Fibroblast of lung (primary cell): Measurements from ENCODE around the gene FKBP4. TPM values are rescaled to one million over a fixed set of nuclear protein-coding genes. Genes with fewer than 3 reads are reported as not detected.

Source experiments
- DNase-seq, 2 donors: peaks; one replicate each; pipeline versions ENCODE4 v3.0.0 to v3.0.0-alpha.2; 2010; ENCODE audit warnings: low read depth in 2 of 2
- H2AFZ ChIP-seq: 2 replicates; pipeline ENCODE4 v1.5.1; 2012; ENCODE audit warnings: low read length, control low read depth, inconsistent platforms
- H3K27ac ChIP-seq: 2 replicates; pipeline ENCODE4 v1.5.1; 2011; ENCODE audit warnings: low read length, control low read depth; ENCODE audit not compliant: insufficient read depth
- H3K27me3 ChIP-seq: 2 replicates; pipeline ENCODE4 v1.5.1; 2011; ENCODE audit warnings: mild to moderate bottlenecking, low read length; ENCODE audit not compliant: control insufficient read depth, insufficient read depth
- H3K36me3 ChIP-seq: 2 replicates; pipeline ENCODE4 v1.5.1; 2011; ENCODE audit warnings: low read length; ENCODE audit not compliant: control insufficient read depth, insufficient read depth
- H3K4me1 ChIP-seq: 2 replicates; pipeline ENCODE4 v1.5.1; 2011; ENCODE audit warnings: low read length; ENCODE audit not compliant: control insufficient read depth, insufficient read depth; ENCODE audit errors: extremely low read depth
- H3K4me2 ChIP-seq: 2 replicates; pipeline ENCODE4 v1.5.1; 2011; ENCODE audit warnings: low read length, control low read depth; ENCODE audit not compliant: insufficient read depth; ENCODE audit errors: extremely low read depth
- H3K4me3 ChIP-seq, 4 experiments: fragments of 200-600 bp in 1 of 4; sonication (generic) in 1 of 4; replicated peaks in 1 of 4; 2 replicates each; pipeline ENCODE4 v1.5.1; 2011 to 2016; ENCODE audit warnings: low read length in 4 of 4, low read depth in 3 of 4, mild to moderate bottlenecking in 3 of 4, control low read depth in 2 of 4, inconsistent platforms in 1 of 4, mixed read lengths in 1 of 4; ENCODE audit not compliant: insufficient read depth in 1 of 4; ENCODE audit errors: control extremely low read depth in 1 of 4
- H3K79me2 ChIP-seq: 2 replicates; pipeline ENCODE4 v1.5.1; 2012; ENCODE audit warnings: mild to moderate bottlenecking, low read length, inconsistent platforms; ENCODE audit not compliant: control insufficient read depth, insufficient read depth
- H3K9ac ChIP-seq: 2 replicates; pipeline ENCODE4 v1.5.1; 2011; ENCODE audit warnings: mild to moderate bottlenecking, low read length, control low read depth; ENCODE audit not compliant: insufficient read depth
- H3K9me3 ChIP-seq: 2 replicates; pipeline ENCODE4 v1.5.1; 2012; ENCODE audit warnings: low read depth, low read length; ENCODE audit not compliant: control insufficient read depth, insufficient read depth
- H4K20me1 ChIP-seq: 2 replicates; pipeline ENCODE4 v1.5.1; 2011; ENCODE audit warnings: low read length; ENCODE audit not compliant: control insufficient read depth, insufficient read depth; ENCODE audit errors: extremely low read depth
- EZH2 ChIP-seq: IDR thresholded peaks from 2 replicates; pipeline ENCODE4 v1.5.1; 2012; ENCODE audit warnings: low read length, control low read depth, mild to moderate bottlenecking; ENCODE audit errors: missing control alignments
- polyA plus RNA-seq, 2 donors: library from polyadenylated mRNA; depleted of rRNA in 1 of 2; stranded (reverse) in 1 of 2; unstranded in 1 of 2; fragments of >200 nt; gene quantifications; 2 replicates each; pipeline ENCODE4 v1.2.1, GENCODE V29; 2011 to 2012; ENCODE audit warnings: missing spikeins in 1 of 2
- total RNA-seq: library from RNA; depleted of rRNA; stranded (reverse); fragments of >200 nt; gene quantifications from 2 replicates; pipeline ENCODE4 v1.2.1, GENCODE V29; 2014
- TF ChIP-seq, protein P1 (sequence below), 2 donors: IDR thresholded peaks in 1 of 2; conservative IDR thresholded peaks in 1 of 2; 1 replicate in 1 of 2; 2 replicates in 1 of 2; pipeline ENCODE4 v1.5.1; 2011 to 2012; ENCODE audit warnings: low read length in 2 of 2, control low read depth in 1 of 2, inconsistent platforms in 1 of 2, low read depth in 1 of 2, mild to moderate bottlenecking in 1 of 2

The FKBP4 gene
- total and polyA plus RNA-seq, 2 donors (not counting 1 experiment from before 2014, with no cell fraction given): 23.0 to 42.6 TPM

DNA sequence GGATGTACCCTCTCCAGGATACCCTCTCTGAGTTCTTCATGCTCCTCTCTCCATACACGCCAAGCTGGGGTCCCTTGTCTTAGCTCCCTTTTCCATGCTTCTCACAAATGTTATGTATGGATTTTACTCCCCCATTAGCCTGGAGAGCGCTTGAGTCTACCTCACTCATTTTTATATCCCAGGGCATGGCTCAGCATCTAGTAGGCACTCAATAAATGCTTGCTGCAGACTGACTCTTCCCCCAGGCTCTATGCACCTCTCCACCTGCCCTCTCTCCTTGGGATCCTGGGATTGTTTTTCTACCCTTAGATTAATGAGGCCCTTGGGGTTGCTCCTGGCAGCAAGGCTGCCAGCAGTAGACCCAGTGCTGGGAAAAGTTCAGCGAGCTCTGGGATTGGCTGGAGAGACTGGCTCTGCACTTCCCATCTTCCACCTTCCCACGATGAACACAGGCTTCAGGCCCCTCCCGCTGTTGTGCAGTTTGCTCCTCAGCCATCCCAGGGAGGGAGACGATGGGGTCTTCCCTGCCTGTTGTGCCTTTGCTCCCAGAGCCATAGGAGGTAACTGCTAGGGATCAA, 37.9 kb downstream of the FKBP4 start:
- Histone ChIP-seq H3K79me2 (no peaks in the 10 kb centered on the region), H3K4me3 (no peak overlapping the region), H3K27me3 (no peaks in the 10 kb centered on the region), H4K20me1 (no peaks in the 10 kb centered on the region), H3K36me3 (no peaks in the 10 kb centered on the region), H3K4me1 (no peaks in the 10 kb centered on the region), H3K4me2 (no peak overlapping the region), H3K9ac (no peak overlapping the region), H3K9me3 (no peaks in the 10 kb centered on the region), H3K27ac (no peak overlapping the region), H2AFZ (no peak overlapping the region)
- TF ChIP-seq EZH2: no peak
- TF ChIP-seq, protein P1, sequence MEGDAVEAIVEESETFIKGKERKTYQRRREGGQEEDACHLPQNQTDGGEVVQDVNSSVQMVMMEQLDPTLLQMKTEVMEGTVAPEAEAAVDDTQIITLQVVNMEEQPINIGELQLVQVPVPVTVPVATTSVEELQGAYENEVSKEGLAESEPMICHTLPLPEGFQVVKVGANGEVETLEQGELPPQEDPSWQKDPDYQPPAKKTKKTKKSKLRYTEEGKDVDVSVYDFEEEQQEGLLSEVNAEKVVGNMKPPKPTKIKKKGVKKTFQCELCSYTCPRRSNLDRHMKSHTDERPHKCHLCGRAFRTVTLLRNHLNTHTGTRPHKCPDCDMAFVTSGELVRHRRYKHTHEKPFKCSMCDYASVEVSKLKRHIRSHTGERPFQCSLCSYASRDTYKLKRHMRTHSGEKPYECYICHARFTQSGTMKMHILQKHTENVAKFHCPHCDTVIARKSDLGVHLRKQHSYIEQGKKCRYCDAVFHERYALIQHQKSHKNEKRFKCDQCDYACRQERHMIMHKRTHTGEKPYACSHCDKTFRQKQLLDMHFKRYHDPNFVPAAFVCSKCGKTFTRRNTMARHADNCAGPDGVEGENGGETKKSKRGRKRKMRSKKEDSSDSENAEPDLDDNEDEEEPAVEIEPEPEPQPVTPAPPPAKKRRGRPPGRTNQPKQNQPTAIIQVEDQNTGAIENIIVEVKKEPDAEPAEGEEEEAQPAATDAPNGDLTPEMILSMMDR (conservative IDR thresholded peaks at IDR 0.05 in 1 of 2, IDR thresholded peaks at IDR 0.05 in 1 of 2; ENCODE audit: low read depth in 1 of 2, low read length in 2 of 2): no peak
- DNase-seq: no peak

DNA sequence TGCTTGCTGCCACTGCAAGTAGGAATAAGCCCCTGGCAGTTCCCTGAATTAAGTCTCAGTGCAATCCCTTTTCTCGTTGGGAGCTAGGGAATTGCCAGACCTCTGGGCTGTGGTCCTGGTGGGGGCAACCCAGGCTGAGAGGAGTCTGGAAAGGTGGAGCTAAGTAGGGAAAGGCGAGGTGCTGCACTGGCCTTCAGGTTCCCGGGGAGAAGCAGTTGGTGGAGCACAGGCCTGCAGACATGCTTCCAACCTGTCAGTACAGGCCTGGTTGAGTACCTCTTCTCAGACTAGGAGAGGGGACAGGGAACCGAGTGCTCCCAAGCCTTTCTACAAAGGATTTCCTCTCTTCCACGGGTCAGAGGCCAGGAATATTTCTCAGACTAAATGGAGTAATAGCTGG, 38.6 kb downstream of the FKBP4 start:
- H2AFZ ChIP-seq: no peak overlapping the region
- H4K20me1 ChIP-seq: no peaks in the 10 kb centered on the region

DNA sequence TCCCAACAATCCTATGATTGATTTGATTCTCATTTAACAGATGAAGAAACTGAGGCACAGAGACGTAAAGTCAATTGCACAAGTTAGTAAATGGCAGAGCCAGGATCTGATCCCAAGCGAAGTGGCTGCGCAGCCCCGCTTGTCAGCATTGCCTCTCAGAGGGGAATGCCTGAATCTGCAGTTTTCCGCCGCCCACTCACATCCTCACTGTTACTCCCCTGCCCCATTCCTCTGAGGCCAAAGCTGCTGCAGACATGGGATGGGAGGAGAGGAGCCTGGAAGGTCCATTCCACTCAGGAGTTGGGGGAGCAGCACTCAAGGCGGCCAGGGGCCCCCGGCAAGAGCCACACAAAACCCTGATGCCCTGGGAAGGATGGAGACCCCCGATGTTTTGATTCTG, 39.0 kb downstream of the FKBP4 start:
- H3K36me3 ChIP-seq: no peaks in the 10 kb centered on the region
- H3K4me2 ChIP-seq: no peak overlapping the region
- no peak overlapping the region for H3K9ac ChIP-seq
- DNase-seq: peak in 1 of 2 donors; percentile 32
- H3K4me1 ChIP-seq: no peaks in the 10 kb centered on the region
- no peaks in the 10 kb centered on the region for H3K79me2 ChIP-seq
- no peaks in the 10 kb centered on the region for H4K20me1 ChIP-seq
- no peak overlapping the region for H3K4me3 ChIP-seq
- no peak overlapping the region for H3K27ac ChIP-seq
- H3K9me3 ChIP-seq: no peaks in the 10 kb centered on the region
- TF ChIP-seq, protein P1 (conservative IDR thresholded peaks at IDR 0.05 in 1 of 2, IDR thresholded peaks at IDR 0.05 in 1 of 2; ENCODE audit: low read depth in 1 of 2, low read length in 2 of 2): no peak
- no peak for TF ChIP-seq EZH2
- no peaks in the 10 kb centered on the region for H3K27me3 ChIP-seq
- H2AFZ ChIP-seq: no peak overlapping the region

More for the DNA sequence above, 38.6 kb downstream of the FKBP4 start:
- TF ChIP-seq EZH2: no peak
- TF ChIP-seq, protein P1 (conservative IDR thresholded peaks at IDR 0.05 in 1 of 2, IDR thresholded peaks at IDR 0.05 in 1 of 2; ENCODE audit: low read depth in 1 of 2, low read length in 2 of 2): no peak
- no peaks in the 10 kb centered on the region for H3K4me1 ChIP-seq
- no peak overlapping the region for H3K4me3 ChIP-seq
- no peak overlapping the region for H3K4me2 ChIP-seq
- H3K27ac ChIP-seq: no peak overlapping the region
- H3K9me3 ChIP-seq: no peaks in the 10 kb centered on the region
- H3K36me3 ChIP-seq: no peaks in the 10 kb centered on the region
- no peak overlapping the region for H3K9ac ChIP-seq
- no peaks in the 10 kb centered on the region for H3K27me3 ChIP-seq
- DNase-seq: no peak
- H3K79me2 ChIP-seq: no peaks in the 10 kb centered on the region
